ENCODE results near the gene GPR176. TPM values are rescaled to one million over a fixed set of nuclear protein-coding genes. Genes with fewer than 3 reads are reported as not detected.

GPR176 gene
- total RNA-seq, 1 donor from 2014 or later, result 4.2 TPM

- H3K27me3 Mint-ChIP-seq (ENCODE audit: low read depth), result no peaks in the 10 kb centered on the region
- no peak overlapping the region for H3K4me3 Mint-ChIP-seq
- H3K27ac Mint-ChIP-seq (ENCODE audit: unreplicated experiment), result no peak overlapping the region
- TF ChIP-seq, protein P1, sequence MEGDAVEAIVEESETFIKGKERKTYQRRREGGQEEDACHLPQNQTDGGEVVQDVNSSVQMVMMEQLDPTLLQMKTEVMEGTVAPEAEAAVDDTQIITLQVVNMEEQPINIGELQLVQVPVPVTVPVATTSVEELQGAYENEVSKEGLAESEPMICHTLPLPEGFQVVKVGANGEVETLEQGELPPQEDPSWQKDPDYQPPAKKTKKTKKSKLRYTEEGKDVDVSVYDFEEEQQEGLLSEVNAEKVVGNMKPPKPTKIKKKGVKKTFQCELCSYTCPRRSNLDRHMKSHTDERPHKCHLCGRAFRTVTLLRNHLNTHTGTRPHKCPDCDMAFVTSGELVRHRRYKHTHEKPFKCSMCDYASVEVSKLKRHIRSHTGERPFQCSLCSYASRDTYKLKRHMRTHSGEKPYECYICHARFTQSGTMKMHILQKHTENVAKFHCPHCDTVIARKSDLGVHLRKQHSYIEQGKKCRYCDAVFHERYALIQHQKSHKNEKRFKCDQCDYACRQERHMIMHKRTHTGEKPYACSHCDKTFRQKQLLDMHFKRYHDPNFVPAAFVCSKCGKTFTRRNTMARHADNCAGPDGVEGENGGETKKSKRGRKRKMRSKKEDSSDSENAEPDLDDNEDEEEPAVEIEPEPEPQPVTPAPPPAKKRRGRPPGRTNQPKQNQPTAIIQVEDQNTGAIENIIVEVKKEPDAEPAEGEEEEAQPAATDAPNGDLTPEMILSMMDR (conservative IDR thresholded peaks at IDR 0.05), result no peak
- no peaks in the 10 kb centered on the region for H3K36me3 Mint-ChIP-seq (ENCODE audit: low read depth)
- peaks cover 3% of the 10 kb centered on the region for H3K9me3 Mint-ChIP-seq
- DNase-seq (ENCODE audit: low read depth, low spot score), result no peak
- H3K4me1 Mint-ChIP-seq, result no peaks in the 10 kb centered on the region
Observed at GRCh38 chr15:39830166-39830565, 89.9 kb downstream of the GPR176 start.

DNA sequence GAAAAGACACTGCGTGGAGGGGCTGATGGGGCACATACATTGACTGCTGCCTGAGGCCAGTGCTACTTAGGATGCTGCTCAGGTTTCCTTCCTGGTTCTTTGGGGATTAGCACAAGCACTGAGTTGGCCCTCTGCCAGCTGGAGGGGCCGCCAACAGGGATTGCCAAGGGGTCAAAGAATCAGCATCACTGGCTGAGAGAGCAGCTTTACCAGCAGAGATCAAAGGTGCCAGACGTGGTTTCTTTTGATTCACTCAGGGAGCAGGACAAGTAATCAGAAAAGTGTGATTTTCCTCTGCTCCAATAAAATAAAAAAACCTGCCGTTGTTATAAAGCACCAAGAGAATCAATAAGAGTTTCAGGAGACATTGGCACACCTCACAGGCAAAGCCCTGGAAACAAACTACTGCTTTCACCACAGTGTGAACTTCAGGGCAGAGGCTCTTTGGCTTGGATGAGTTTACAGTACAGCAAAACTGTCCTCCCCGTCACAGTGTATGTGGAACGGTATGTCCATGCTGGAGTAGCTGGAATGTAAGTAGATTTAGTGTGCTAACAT is 91.6 kb downstream of the GPR176 start:
- Mint-ChIP-seq H3K9me3 (peaks cover 7% of the 10 kb centered on the region), H3K36me3 (ENCODE audit: low read depth) (no peaks in the 10 kb centered on the region), H3K4me1 (no peaks in the 10 kb centered on the region), H3K4me3 (no peak overlapping the region), H3K27me3 (ENCODE audit: low read depth) (no peaks in the 10 kb centered on the region), H3K27ac (ENCODE audit: unreplicated experiment) (no peak overlapping the region)
- TF ChIP-seq, protein P1 (conservative IDR thresholded peaks at IDR 0.05), result no peak
- DNase-seq (ENCODE audit: low read depth, low spot score), result no peak

GRCh38 chr15:39826975-39827374 is 93.1 kb downstream of the GPR176 start:
- no peaks in the 10 kb centered on the region for H3K4me1 Mint-ChIP-seq
- no peak overlapping the region for H3K4me3 Mint-ChIP-seq
- no peak overlapping the region for H3K27ac Mint-ChIP-seq (ENCODE audit: unreplicated experiment)
- TF ChIP-seq, protein P1 (conservative IDR thresholded peaks at IDR 0.05), result no peak
- peaks cover 13% of the 10 kb centered on the region for H3K9me3 Mint-ChIP-seq
- H3K27me3 Mint-ChIP-seq (ENCODE audit: low read depth), result no peaks in the 10 kb centered on the region
- no peaks in the 10 kb centered on the region for H3K36me3 Mint-ChIP-seq (ENCODE audit: low read depth)
- no peak for DNase-seq (ENCODE audit: low read depth, low spot score)

GRCh38 chr15:39823634-39824033 is 96.4 kb downstream of the GPR176 start:
- Mint-ChIP-seq H3K4me1 (peaks cover 12% of the 10 kb centered on the region), H3K4me3 (no peak overlapping the region), H3K27ac (ENCODE audit: unreplicated experiment) (no peak overlapping the region)

GRCh38 chr15:39820050-39820602 is 99.9 kb downstream of the GPR176 start:
- no peak for DNase-seq (ENCODE audit: low read depth, low spot score)
- TF ChIP-seq, protein P1 (conservative IDR thresholded peaks at IDR 0.05), result no peak
- H3K4me1 Mint-ChIP-seq, result peaks cover 12% of the 10 kb centered on the region
- no peaks in the 10 kb centered on the region for H3K36me3 Mint-ChIP-seq (ENCODE audit: low read depth)
- no peak overlapping the region for H3K4me3 Mint-ChIP-seq
- H3K27me3 Mint-ChIP-seq (ENCODE audit: low read depth), result peaks cover 2% of the 10 kb centered on the region
- H3K9me3 Mint-ChIP-seq, result peaks cover 13% of the 10 kb centered on the region
- H3K27ac Mint-ChIP-seq (ENCODE audit: unreplicated experiment), result no peak overlapping the region

More at GRCh38 chr15:39823634-39824033, 96.4 kb downstream of the GPR176 start:
- H3K9me3 Mint-ChIP-seq, result peaks cover 13% of the 10 kb centered on the region
- no peaks in the 10 kb centered on the region for H3K36me3 Mint-ChIP-seq (ENCODE audit: low read depth)
- TF ChIP-seq, protein P1 (conservative IDR thresholded peaks at IDR 0.05), result no peak
- no peak for DNase-seq (ENCODE audit: low read depth, low spot score)
- no peaks in the 10 kb centered on the region for H3K27me3 Mint-ChIP-seq (ENCODE audit: low read depth)

Measured in neural crest cell (in vitro differentiated cells).